ENCODE results near the gene OR1D5. TPM values are rescaled to one million over a fixed set of nuclear protein-coding genes. Genes with fewer than 3 reads are reported as not detected.
"Not testable (repeated sequence)": the region's sequence is repeated elsewhere in the genome, so short reads cannot be mapped to it uniquely, and the experiment has no call there.

OR1D5 gene
- total and polyA plus RNA-seq, 10 of the 15 experiments (the other 5 are each of a cell fraction or from before 2014, with no cell fraction given): not detected

- intact Hi-C loops (cut with micrococcal nuclease; ENCODE audit: unreplicated experiment); BruUV-seq (replicated peaks); RAD21 ChIA-PET (ENCODE audit: unreplicated experiment); DNase-seq (ENCODE audit: low read depth, low spot score); H3K4me1 ChIP-seq (ENCODE audit: control insufficient read depth, insufficient read depth, low read length); H4K20me1 ChIP-seq (ENCODE audit: control insufficient read depth, insufficient read depth); H3K9ac ChIP-seq (ENCODE audit: control insufficient read depth, insufficient read depth, low read length); H3K79me2 ChIP-seq (ENCODE audit: control insufficient read depth, insufficient read depth, low read length); ATAC-seq; H3K36me3 ChIP-seq (ENCODE audit: control insufficient read depth in 2 of 2, insufficient read depth in 2 of 2, low read length in 1 of 2); H3K4me2 ChIP-seq (ENCODE audit: control insufficient read depth, insufficient read depth); POLR2A ChIA-PET; H3K27me3 ChIP-seq (replicated peaks in 1 of 2; ENCODE audit: control insufficient read depth in 2 of 2, insufficient read depth in 2 of 2, low read length in 1 of 2); SMC1A ChIA-PET (ENCODE audit: uncharacterized antibody, unreplicated experiment); H3K27ac ChIP-seq (ENCODE audit: control insufficient read depth, insufficient read depth); H2AFZ ChIP-seq (ENCODE audit: control insufficient read depth, low read depth, low read length); H3K9me3 ChIP-seq (replicated peaks; ENCODE audit: control insufficient read depth, insufficient read depth, low read length); H3K4me3 ChIP-seq; CTCF ChIA-PET; FAIRE-seq: not testable (repeated sequence)
- WGBS (ENCODE audit: insufficient coverage, insufficient replicate concordance, low lambda C conversion rate, missing lambda C conversion rate): 20% methylated on average over 4 of the region's 4 CpGs
- in situ Hi-C loops (cut with MboI): loop anchor here (5.0 kb wide), 1 partner anchor 158 kb away; no protein-coding TSS in a partner anchor
Observed at GRCh38 chr17:3073850-3074249, 10.4 kb upstream of the OR1D5 start.

GRCh38 chr17:3065192-3065591, 1.8 kb upstream of the OR1D5 start:
- ATAC-seq, FAIRE-seq: not testable (repeated sequence)

DNA sequence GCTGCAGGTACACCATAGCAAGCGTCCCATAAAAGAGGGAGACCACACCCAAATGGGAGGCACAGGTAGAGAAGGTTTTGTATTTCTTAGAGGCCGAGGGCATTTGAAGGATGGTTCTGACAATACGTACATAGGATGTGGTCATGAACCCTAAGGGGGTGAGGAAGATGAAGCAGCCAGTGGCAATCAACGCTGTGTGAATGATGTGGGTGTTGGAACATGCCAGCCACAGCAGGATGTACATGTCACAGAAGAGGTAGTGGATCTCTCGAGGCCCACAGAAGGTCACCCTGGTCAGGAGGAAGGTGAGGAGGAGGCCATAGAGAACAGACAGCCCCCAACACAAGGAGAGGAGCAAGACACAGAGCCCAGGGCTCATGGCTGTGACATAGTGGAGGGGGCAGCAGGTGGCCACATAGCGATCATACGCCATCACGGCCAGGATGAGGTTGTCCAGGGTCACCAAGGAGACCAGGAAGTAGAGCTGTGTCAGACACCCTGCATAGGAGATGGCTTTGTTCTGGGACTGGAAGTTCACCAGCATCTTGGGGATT, 506 bp downstream of the OR1D5 start:
- intact Hi-C loops (cut with micrococcal nuclease; ENCODE audit: unreplicated experiment); in situ Hi-C loops (cut with MboI); H3K9me3 ChIP-seq (replicated peaks; ENCODE audit: control insufficient read depth, insufficient read depth, low read length); CTCF ChIA-PET; DNase-seq (ENCODE audit: low read depth, low spot score); BruUV-seq (replicated peaks); H3K27ac ChIP-seq (ENCODE audit: control insufficient read depth, insufficient read depth); H3K27me3 ChIP-seq (replicated peaks in 1 of 2; ENCODE audit: control insufficient read depth in 2 of 2, insufficient read depth in 2 of 2, low read length in 1 of 2); H3K4me1 ChIP-seq (ENCODE audit: control insufficient read depth, insufficient read depth, low read length); H3K36me3 ChIP-seq (ENCODE audit: control insufficient read depth in 2 of 2, insufficient read depth in 2 of 2, low read length in 1 of 2); H3K4me2 ChIP-seq (ENCODE audit: control insufficient read depth, insufficient read depth); ATAC-seq; H3K9ac ChIP-seq (ENCODE audit: control insufficient read depth, insufficient read depth, low read length); SMC1A ChIA-PET (ENCODE audit: uncharacterized antibody, unreplicated experiment); H2AFZ ChIP-seq (ENCODE audit: control insufficient read depth, low read depth, low read length); POLR2A ChIA-PET; H4K20me1 ChIP-seq (ENCODE audit: control insufficient read depth, insufficient read depth); H3K4me3 ChIP-seq; RAD21 ChIA-PET (ENCODE audit: unreplicated experiment); FAIRE-seq; H3K79me2 ChIP-seq (ENCODE audit: control insufficient read depth, insufficient read depth, low read length): not testable (repeated sequence)
- WGBS (ENCODE audit: insufficient coverage, insufficient replicate concordance, low lambda C conversion rate, missing lambda C conversion rate): 14% methylated on average over 5 of the region's 8 CpGs

More at GRCh38 chr17:3065192-3065591, 1.8 kb upstream of the OR1D5 start:
- H3K9ac ChIP-seq (ENCODE audit: control insufficient read depth, insufficient read depth, low read length); H3K9me3 ChIP-seq (replicated peaks; ENCODE audit: control insufficient read depth, insufficient read depth, low read length); POLR2A ChIA-PET; DNase-seq (ENCODE audit: low read depth, low spot score); H3K4me2 ChIP-seq (ENCODE audit: control insufficient read depth, insufficient read depth); H3K79me2 ChIP-seq (ENCODE audit: control insufficient read depth, insufficient read depth, low read length); RAD21 ChIA-PET (ENCODE audit: unreplicated experiment); H3K27me3 ChIP-seq (replicated peaks in 1 of 2; ENCODE audit: control insufficient read depth in 2 of 2, insufficient read depth in 2 of 2, low read length in 1 of 2); H4K20me1 ChIP-seq (ENCODE audit: control insufficient read depth, insufficient read depth); H3K27ac ChIP-seq (ENCODE audit: control insufficient read depth, insufficient read depth); H3K4me3 ChIP-seq; BruUV-seq (replicated peaks); H3K4me1 ChIP-seq (ENCODE audit: control insufficient read depth, insufficient read depth, low read length); intact Hi-C loops (cut with micrococcal nuclease; ENCODE audit: unreplicated experiment); SMC1A ChIA-PET (ENCODE audit: uncharacterized antibody, unreplicated experiment); H3K36me3 ChIP-seq (ENCODE audit: control insufficient read depth in 2 of 2, insufficient read depth in 2 of 2, low read length in 1 of 2); H2AFZ ChIP-seq (ENCODE audit: control insufficient read depth, low read depth, low read length); CTCF ChIA-PET; in situ Hi-C loops (cut with MboI): not testable (repeated sequence)
- WGBS (ENCODE audit: insufficient coverage, insufficient replicate concordance, low lambda C conversion rate, missing lambda C conversion rate): no CpG with 5 or more reads among the region's 1 CpG

DNA sequence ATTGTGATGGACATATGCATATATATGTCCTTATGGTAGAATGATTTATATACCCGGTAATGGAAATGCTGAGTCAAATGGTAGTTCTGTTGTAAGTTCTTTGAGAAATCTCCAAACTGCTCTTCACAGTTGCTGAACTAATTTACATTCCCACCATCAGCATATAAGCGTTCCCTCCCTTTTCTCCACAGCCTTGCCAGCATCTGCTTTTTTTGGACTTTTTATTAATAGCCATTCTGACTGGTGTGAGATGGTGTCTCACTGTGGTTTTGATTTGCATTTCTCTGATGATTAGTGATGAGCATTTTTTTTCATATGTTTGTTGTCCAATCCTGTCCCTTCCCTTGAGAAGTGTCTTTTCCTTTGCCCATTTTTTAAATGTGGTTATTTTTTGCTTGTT, 8.5 kb downstream of the OR1D5 start:
- H3K9me3 ChIP-seq (replicated peaks; ENCODE audit: control insufficient read depth, insufficient read depth, low read length); in situ Hi-C loops (cut with MboI); H3K4me3 ChIP-seq; CTCF ChIA-PET; BruUV-seq (replicated peaks); DNase-seq (ENCODE audit: low read depth, low spot score); H3K4me2 ChIP-seq (ENCODE audit: control insufficient read depth, insufficient read depth); RAD21 ChIA-PET (ENCODE audit: unreplicated experiment); H3K9ac ChIP-seq (ENCODE audit: control insufficient read depth, insufficient read depth, low read length); H3K79me2 ChIP-seq (ENCODE audit: control insufficient read depth, insufficient read depth, low read length); H2AFZ ChIP-seq (ENCODE audit: control insufficient read depth, low read depth, low read length); H3K27ac ChIP-seq (ENCODE audit: control insufficient read depth, insufficient read depth); H3K4me1 ChIP-seq (ENCODE audit: control insufficient read depth, insufficient read depth, low read length); H3K27me3 ChIP-seq (replicated peaks in 1 of 2; ENCODE audit: control insufficient read depth in 2 of 2, insufficient read depth in 2 of 2, low read length in 1 of 2); H4K20me1 ChIP-seq (ENCODE audit: control insufficient read depth, insufficient read depth); FAIRE-seq; H3K36me3 ChIP-seq (ENCODE audit: control insufficient read depth in 2 of 2, insufficient read depth in 2 of 2, low read length in 1 of 2); intact Hi-C loops (cut with micrococcal nuclease; ENCODE audit: unreplicated experiment); SMC1A ChIA-PET (ENCODE audit: uncharacterized antibody, unreplicated experiment); ATAC-seq; POLR2A ChIA-PET: not testable (repeated sequence)
- WGBS (ENCODE audit: insufficient coverage, insufficient replicate concordance, low lambda C conversion rate, missing lambda C conversion rate): 0% methylated on average over 1 of the region's 2 CpGs

Measured in GM12878 (cell line).